ENCODE data around the gene PLPP4.

PLPP4 gene

DNA sequence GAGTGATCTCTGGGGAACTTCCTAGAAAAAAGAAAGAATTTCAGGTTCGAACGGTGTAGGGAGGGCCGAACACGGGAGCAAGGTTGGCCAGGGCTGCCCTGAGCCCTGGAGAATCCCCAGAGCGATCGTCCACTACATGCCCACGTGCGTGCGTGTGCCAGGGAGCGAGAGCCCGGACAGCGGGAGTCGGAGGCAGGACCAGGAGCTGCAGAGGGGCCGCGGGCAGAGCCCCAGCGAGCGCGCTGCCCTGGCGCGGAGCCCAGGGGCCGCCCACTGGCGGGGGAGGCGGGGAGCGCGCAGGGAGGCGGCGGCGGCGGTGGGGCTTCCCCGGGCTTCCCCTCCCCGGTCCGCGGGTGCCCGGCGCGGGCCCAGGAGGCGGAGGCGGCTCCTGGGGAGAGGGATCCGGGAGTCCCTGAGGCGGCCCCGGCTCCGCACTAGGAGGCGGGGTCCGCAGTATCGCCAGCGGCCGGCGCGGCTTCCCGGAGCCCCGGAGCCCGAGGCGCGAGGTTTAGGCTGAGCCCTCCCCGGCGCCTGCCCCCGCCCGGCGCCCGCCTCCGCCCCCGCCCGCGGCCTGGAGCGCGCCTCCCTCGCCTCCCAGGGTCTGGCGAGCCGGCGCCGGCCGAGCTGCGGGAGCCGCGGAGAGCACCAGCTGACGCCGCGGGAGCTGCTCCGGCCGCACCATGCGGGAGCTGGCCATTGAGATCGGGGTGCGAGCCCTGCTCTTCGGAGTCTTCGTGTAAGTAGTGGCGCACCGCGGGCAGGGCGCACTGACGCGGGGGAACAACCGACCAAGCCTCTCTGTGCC, at the start of gene PLPP4:
TSS of gene PLPP4 (plus strand) at position 602 of the 805 bp plus-strand sequence. CDS start at position 681, 79 bp downstream.
- no peak for DNase-seq

DNA sequence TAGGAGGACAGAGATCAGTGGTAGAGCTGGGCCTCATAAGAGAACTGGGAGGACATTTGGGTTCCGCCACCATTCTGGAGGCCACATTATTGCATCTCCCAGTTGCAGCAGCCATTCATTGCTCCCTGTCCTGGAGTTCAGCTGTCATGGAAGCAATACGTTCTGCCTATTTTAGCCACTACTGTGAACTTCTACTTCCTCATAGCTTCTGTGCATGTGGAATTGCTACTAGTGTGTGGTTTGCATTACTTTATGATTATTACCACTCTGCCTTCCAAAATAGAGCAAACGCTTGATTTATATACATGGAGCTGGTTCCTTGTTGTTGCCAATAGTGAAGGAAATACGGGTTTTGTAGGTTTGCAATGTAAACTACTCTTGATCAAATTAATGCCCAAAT, 47.2 kb upstream of the PLPP4 start:
- DNase-seq: no peak

- DNase-seq: no peak
Measured at GRCh38 chr10:120414946-120415345, 42.1 kb upstream of the PLPP4 start.

DNA sequence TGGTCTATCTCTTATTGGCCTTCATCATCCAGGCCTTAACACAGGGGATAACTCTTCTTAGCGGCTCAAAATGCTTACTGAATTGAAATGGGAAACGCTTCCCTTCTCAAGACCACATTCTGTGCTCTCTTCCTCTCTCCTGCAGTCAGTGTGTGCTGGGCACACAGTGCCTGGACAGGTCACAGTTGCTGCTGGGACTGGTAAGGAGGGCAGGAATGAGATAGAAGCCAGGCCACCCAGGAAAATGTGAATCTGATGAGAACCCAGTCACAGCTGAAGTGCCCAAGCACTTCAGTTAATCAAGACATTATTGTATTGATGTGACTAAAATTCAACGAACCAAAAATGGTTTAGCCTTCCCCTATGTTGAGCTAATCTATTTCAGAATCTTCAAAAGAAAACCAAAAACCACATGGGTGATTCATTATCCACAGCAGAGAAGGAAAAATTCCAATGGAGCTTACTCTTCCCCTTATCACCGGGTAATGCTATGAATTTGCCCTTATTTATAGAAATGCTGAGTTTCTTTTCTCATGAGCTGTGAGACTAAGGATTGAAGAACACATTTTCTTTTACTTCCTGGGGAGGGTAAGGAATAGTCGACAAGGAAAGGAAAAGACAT, 41.2 kb upstream of the PLPP4 start:
- DNase-seq: no peak

GRCh38 chr10:120420421-120420820, 36.6 kb upstream of the PLPP4 start:
- DNase-seq: no peak

GRCh38 chr10:120421250-120421649, 35.8 kb upstream of the PLPP4 start:
- DNase-seq: no peak

- DNase-seq: no peak
Measured at GRCh38 chr10:120422457-120422856, 34.6 kb upstream of the PLPP4 start.

DNA sequence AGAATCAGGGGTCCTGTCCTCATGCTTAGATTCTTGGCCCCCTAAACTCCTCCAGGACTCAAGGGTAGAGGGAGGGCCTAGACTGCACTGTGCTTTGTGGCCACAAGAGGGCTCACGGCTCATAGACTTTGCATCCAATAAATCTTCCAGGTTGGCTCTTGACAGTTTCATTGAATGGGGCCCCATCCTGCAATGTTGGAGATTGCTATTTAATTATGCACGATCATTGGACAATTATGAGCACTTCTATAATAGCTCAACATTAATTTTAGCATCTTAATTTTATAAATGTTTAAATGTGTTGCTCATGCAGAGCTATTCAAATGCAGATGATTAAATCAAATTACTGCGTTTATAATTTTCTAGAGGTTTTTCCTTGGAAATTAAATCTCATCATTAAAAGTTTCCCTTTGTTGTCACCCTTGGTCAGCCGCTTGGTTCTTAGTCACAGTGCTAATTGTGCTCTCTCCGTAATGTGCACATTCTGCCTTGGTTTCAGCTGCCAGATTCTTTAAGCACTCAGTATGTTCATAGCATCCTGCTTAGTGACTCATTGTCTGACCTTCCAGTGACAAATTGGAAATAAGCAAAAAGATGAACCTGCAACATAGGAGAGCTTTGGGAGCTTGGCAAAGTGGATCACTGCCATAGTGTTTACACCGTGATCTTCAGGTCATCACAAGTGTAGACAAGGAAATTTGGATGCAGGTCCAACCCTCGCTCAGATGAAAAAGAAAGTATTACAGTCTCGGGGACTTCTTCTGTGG, 33.4 kb upstream of the PLPP4 start:
- peak; percentile 29 for DNase-seq

DNA sequence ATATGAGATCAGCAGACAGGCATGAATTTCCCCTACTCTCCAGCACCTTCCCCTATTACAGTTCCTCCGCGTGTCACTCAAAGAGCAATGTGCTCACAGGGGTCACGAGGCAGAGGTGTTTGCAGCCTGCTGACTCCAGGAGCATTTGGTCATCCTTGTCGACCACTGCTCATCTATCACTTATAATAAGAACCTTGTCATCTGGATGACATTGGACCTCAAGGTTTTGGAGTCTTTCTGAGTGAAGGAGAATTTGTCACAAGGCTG, 32.9 kb upstream of the PLPP4 start:
- no peak for DNase-seq

DNA sequence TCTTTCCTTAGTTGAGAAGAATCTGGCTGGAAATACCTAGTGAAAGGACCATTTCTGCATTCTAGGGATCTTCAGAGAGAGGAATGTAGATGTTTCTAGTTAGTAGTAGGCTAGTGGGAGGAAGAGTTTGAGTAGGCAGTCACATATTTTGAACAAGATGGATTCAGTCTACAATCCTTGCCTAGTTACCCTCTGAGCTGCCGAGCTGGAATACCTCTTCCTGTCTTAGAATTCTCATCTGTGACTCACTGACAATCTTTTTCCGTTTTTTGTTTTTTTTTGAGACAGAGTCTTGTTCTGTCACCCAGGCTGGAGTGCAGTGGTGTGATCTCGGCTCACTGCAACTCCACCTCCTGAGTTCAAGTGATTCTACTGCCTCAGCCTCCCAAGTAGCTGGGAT, 30.7 kb upstream of the PLPP4 start:
- DNase-seq: no peak

GRCh38 chr10:120428754-120429153, 28.3 kb upstream of the PLPP4 start:
- no peak for DNase-seq

DNA sequence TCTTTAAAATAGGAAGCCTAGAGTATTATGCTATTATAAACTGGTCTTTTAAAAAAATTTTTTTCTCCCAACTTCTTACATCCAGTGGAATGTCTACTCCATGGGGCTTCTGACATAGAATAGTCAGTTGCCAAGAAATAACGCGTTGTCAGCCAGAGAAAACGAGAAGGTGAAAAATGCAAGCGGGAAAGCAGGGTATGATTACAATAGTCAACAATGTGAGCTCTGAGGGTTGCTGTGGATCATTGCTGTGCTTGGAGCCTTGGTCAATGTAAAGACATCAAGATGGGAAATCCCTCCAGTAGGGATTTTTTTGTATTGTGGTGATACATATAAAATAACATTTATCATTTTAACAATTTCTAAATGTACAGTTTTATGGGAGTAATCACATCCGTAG, 27.6 kb upstream of the PLPP4 start:
- no peak for DNase-seq

DNA sequence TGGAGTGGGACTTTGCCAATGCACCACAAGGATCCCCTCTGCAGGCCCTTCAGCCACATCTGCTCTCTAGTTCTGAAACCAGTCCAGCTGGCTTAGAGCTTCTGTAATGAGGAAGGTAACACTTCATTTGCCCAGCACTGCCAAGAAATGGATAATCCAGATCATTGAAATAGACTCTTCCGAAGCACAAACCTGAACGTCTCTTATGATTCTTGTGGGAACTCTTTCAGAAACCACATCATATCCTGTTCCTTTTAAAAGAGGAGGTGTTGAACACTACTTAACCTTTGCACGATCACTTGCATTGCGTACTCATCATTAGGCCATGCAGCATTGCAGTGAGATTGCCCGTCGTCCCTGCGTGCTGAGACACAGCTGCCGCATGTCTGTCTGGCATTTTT, 25.8 kb upstream of the PLPP4 start:
- no peak for DNase-seq

- DNase-seq: no peak
Measured at GRCh38 chr10:120432209-120432608, 24.8 kb upstream of the PLPP4 start.

DNA sequence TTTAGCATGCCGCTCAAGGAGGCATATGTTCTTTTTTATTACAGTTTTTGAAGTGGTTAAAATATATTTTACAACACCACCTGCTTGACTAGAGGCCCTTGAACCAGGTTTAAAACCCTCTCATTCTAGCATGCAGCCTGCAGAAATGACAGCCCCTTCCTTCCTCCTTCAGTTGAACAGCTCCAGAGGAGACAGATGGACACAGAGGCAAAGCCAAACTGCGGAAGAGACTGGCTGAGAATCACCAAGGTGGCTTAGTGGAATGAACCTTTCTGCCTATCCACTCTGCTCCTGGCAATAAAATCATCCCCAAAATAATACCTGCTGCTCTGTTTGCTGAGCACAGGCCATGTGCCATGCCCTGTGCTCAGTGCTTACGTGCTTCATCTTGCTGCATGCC, 23.9 kb upstream of the PLPP4 start:
- DNase-seq: no peak

DNA sequence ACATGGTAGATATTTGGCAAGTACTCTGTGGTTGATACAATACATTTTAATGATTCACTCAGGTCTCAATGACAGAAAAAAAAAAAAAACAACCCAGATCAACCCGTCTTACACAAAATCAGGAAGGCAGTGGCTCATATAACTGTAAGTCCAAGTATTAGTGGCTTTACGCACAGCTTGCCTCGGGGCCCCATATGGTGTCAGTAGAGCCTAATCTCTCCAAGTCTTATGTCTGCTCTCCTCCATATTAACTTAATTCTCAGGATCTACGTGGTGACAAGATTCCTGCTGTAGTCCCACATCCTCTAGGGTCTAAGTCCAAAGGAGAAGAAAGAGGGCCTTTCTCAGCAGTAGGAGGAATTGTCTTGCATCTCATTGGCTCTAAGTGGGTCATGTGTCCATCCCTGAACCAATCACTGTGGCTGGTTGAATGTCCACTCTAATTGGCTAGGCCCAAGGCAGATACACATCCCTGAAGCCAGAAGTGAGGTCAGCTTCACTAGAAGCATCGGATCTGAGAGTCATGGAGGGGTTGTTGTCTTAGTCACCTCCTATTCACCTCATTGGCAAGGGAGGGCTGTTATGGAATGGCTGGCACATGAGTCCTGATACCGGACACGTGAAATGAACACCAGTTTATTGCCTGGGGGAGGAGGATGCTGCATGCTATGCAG, 20.5 kb upstream of the PLPP4 start:
- DNase-seq: no peak

GRCh38 chr10:120437541-120437940, 19.5 kb upstream of the PLPP4 start:
- no peak for DNase-seq

- DNase-seq: no peak
Measured at GRCh38 chr10:120451968-120452367, 5.1 kb upstream of the PLPP4 start.

DNA sequence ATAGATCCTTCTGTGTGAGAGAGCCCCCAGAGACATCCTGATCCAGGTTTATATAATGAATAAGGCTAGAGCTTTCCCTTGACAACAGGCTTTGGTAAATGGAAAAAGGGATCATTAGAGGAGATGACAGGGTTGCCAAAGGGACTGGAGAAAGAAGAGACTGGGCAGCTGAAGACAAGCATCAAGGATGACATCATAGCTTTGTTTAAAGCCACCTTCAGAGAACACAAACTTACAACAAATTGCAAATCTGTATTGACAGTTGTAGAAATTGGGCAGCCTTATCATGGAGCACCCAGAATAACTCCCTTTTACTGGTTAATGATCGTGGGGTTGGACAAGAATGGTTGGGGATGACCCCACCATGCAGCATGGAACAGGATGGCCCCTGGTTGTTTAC, 3.7 kb upstream of the PLPP4 start:
- no peak for DNase-seq

GRCh38 chr10:120453886-120454285, 3.1 kb upstream of the PLPP4 start:
- no peak for DNase-seq

GRCh38 chr10:120455004-120455403, 2.0 kb upstream of the PLPP4 start:
- DNase-seq: no peak

- DNase-seq: no peak
Measured at GRCh38 chr10:120455606-120456005, 1.4 kb upstream of the PLPP4 start.

DNA sequence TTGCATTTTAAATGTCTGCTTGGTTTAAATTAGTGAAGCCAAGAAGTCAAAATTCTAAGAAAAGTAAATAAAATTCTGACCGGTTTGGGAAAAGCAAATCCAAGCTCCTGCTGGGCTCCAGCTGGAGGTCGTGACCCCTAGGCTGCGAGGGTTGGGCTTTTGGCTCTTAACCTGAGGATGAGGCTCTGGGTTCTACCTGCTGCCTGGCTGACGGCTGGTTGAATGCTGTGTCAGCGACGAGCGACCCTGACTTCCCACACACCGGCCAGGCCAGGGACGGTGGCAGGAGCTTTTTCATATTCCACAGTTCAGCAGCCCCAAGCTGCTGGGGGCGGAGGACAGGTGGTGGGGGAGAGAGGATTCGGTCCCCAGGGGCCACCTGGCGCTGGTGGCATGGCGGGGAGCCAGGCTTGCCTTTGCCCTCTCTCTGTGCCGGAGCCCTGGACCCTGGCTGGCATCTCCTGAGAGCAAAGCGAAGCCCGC, 843 bp upstream of the PLPP4 start:
- DNase-seq: no peak

Measured in activated CD4-positive, CD25-positive, alpha-beta regulatory T cell treated with anti-CD3 and anti-CD28 coated beads, Interleukin-2, amount 50 U/mL, for 72 hours (primary cell).